Mucosa of descending colon (tissue), 3 donors: ENCODE data around the gene ATP9B. TPM values are rescaled to one million over a fixed set of nuclear protein-coding genes. Genes with fewer than 3 reads are reported as not detected.

Source experiments
- ATAC-seq: fragments of 200-7000 bp; cut with Tn5 transposase; one replicate; pipeline ENCODE4 v1.9.1; 2020; ENCODE audit warnings: mild to moderate bottlenecking, moderate library complexity
- DNase-seq, 3 donors: peaks; one replicate each; pipeline ENCODE4 v3.0.0-alpha.2; 2020
- H3K36me3 ChIP-seq: fragments of 200-600 bp; one replicate; pipeline ENCODE4 v1.8.0; 2021; ENCODE audit warnings: low read depth, mild to moderate bottlenecking
- H3K4me1 ChIP-seq: fragments of 200-600 bp; one replicate; pipeline ENCODE4 v1.8.0; 2021; ENCODE audit warnings: low read depth, mild to moderate bottlenecking
- H3K4me3 ChIP-seq: fragments of 200-600 bp; one replicate; pipeline ENCODE4 v1.8.0; 2021; ENCODE audit warnings: mild to moderate bottlenecking
- H3K9me3 ChIP-seq: fragments of 200-600 bp; one replicate; pipeline ENCODE4 v1.8.0; 2021; ENCODE audit warnings: mild to moderate bottlenecking
- intact Hi-C, 2 donors: fragments of 100-400 bp; cut with DNase I in 1 of 2; cut with micrococcal nuclease in 1 of 2; formaldehyde crosslinking; loops; one replicate each; pipeline versions ENCODE4 v1.11.0 to v1.11.1; 2022; cut with DNase I, micrococcal nuclease
- total RNA-seq, 3 donors: library from RNA; stranded (reverse); fragmentation: NEBNext Ultra II Directional in 2 of 3; extraction: Animal tissue kit (Norgen Biotek cat#: 25700) in 2 of 3; gene quantifications; one replicate each; pipeline versions ENCODE4 v1.2.1 to v1.2.4, GENCODE V29; 2021 to 2023
- TF ChIP-seq, protein P1 (sequence below): fragments of 200-600 bp; IDR thresholded peaks from one replicate; pipeline ENCODE4 v1.8.0; 2022; ENCODE audit warnings: antibody characterized with exemption, mild to moderate bottlenecking
- donor health status: DM: no; HTN: no; CAD: no; lungs with moderate emphysema.
- donor health status: DM: no; HTN: no; CAD: no.
- donor health status: DM: no; HTN: yes; CAD: no.

The ATP9B gene
- total RNA-seq, 3 donors from 2014 or later = 25.8 to 37.1 (median 34.1) TPM

DNA sequence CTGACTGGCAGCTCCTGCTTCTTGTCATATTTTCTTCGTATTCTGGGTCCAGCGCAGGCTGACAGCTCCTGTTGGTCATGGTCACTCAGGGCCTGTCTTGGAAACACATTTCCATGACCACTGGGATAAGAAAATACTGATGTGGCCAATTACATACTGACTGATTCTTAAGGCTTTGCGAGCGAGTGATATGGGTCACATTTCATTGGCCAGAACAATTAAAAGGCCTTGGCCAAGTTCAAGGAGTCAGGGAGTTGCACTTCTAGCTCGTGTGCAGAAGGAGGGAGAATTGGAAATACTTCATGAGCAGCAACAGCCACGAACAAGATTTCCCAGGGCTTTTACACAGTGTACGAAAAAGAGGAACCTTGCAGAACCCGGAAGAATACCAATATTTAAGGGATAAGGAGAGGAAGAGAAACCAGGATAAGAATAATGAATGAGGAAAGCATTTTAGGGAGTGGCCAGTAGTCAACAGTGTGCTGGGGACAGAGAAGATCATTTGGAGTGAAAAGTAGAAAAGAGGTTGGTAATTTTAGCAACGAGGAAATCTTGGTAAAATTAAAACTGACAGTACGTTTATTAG, 149.5 kb downstream of the ATP9B start:
- DNase-seq = no peak
- no peak overlapping the region for H3K4me3 ChIP-seq
- TF ChIP-seq, protein P1, sequence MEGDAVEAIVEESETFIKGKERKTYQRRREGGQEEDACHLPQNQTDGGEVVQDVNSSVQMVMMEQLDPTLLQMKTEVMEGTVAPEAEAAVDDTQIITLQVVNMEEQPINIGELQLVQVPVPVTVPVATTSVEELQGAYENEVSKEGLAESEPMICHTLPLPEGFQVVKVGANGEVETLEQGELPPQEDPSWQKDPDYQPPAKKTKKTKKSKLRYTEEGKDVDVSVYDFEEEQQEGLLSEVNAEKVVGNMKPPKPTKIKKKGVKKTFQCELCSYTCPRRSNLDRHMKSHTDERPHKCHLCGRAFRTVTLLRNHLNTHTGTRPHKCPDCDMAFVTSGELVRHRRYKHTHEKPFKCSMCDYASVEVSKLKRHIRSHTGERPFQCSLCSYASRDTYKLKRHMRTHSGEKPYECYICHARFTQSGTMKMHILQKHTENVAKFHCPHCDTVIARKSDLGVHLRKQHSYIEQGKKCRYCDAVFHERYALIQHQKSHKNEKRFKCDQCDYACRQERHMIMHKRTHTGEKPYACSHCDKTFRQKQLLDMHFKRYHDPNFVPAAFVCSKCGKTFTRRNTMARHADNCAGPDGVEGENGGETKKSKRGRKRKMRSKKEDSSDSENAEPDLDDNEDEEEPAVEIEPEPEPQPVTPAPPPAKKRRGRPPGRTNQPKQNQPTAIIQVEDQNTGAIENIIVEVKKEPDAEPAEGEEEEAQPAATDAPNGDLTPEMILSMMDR = no peak
- no peaks in the 10 kb centered on the region for H3K9me3 ChIP-seq
- ATAC-seq = peak; percentile 67
- intact Hi-C loops = no loop called here
- no peaks in the 10 kb centered on the region for H3K36me3 ChIP-seq
- H3K4me1 ChIP-seq = no peaks in the 10 kb centered on the region

DNA sequence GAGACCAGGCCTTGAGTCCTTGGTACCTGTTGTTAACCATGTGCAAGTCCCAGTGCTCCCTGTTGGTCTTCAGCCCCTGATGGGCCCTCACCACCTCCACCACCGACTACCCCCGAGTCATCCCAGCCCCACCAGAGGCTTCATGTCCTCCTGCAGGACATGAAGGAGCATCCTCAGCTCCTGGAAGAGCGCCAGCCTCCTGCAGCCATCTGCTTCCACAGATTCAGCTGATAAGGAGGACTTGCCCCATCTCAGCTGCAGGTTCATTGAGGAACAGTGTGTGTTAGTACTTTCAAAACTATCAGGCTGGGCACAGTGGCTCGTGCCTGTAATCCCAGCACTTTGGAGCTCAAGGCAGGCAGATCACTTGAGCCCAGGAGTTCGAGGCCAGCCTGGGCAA, 151.9 kb downstream of the ATP9B start:
- no peak overlapping the region for H3K4me3 ChIP-seq
- H3K9me3 ChIP-seq = no peaks in the 10 kb centered on the region
- no peak for DNase-seq
- TF ChIP-seq, protein P1 = no peak
- no peak for ATAC-seq
- H3K36me3 ChIP-seq = no peaks in the 10 kb centered on the region
- intact Hi-C loops = no loop called here
- H3K4me1 ChIP-seq = no peaks in the 10 kb centered on the region

DNA sequence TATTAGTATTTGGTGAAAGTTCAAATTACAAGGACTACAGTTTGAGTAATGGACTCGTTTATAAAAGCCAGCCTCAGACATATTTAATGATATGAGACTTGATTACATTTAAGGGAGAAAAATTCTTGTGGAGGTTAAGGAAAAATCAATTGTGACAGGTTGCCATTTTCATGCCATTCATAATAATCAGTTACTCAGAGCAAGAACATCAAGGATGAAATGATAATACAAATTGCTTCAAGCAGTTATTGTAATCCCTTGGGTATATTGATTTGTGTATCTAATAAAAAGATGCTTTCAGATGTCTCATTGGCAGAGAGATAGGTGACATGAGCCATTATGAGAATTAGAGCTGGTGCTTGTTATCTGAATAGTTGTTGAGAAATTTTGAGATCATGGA, 153.6 kb downstream of the ATP9B start:
- no peak for DNase-seq
- no peaks in the 10 kb centered on the region for H3K4me1 ChIP-seq
- TF ChIP-seq, protein P1 = no peak
- intact Hi-C loops = no loop called here
- H3K4me3 ChIP-seq = no peak overlapping the region
- no peaks in the 10 kb centered on the region for H3K9me3 ChIP-seq
- ATAC-seq = no peak
- H3K36me3 ChIP-seq = no peaks in the 10 kb centered on the region

DNA sequence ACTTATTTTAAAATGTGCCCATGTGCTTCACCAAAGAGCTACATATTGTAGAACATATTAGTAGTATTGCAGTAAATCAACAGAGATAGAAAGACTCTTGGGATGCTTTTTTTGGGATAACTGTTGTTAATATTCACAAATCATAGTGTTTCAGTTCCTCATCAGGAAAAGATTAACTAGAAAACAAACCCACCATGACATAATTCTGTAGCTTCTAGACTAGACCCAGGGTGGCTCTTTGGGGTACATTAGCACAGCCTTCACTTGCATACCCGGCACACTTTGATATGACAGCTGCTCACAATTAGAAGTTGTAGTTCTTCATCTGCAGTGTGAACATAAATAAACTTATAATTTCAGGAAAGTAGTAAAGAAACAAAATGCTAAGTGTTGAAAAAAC, 154.2 kb downstream of the ATP9B start:
- Histone ChIP-seq H3K9me3 (no peaks in the 10 kb centered on the region), H3K4me3 (no peak overlapping the region), H3K4me1 (no peaks in the 10 kb centered on the region), H3K36me3 (no peaks in the 10 kb centered on the region)
- intact Hi-C loops = no loop called here
- ATAC-seq (no peak), DNase-seq (no peak)
- TF ChIP-seq, protein P1 = no peak

DNA sequence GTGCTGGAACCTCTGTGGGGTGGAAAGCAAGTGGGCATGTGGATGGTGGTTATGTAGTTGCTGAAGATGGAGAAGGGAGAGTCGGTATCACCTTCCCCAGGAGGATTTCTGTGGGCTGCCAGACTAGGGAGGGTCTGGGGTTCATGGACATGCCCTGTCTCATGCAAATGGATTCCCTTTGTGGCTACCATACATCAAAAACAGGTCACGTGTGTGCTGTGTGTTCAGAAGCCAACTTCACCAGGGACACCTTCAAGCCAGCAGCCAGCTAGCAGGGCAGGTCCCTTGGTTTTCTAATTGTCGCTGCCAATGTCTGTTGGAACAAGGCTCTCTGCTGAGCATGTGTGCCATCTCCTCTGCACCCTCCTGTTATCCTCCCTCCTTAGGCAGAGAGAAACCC, 155.2 kb downstream of the ATP9B start:
- no peak for ATAC-seq

More for the DNA sequence above, 155.2 kb downstream of the ATP9B start:
- DNase-seq = no peak
- intact Hi-C loops = no loop called here
- Histone ChIP-seq H3K9me3 (no peaks in the 10 kb centered on the region), H3K4me3 (no peak overlapping the region), H3K4me1 (no peaks in the 10 kb centered on the region), H3K36me3 (no peaks in the 10 kb centered on the region)
- TF ChIP-seq, protein P1 = no peak
